ENCODE data around the gene MILR1. TPM values are rescaled to one million over a fixed set of nuclear protein-coding genes. Genes with fewer than 3 reads are reported as not detected.
A peak's percentile ranks its signal among the peaks of the same experiment; 100 is the strongest.
"Not testable (repeated sequence)": the region's sequence is repeated elsewhere in the genome, so short reads cannot be mapped to it uniquely, and the experiment has no call there.

MILR1 gene
- total RNA-seq, 1 donor from 2014 or later, result 13.5 TPM

DNA sequence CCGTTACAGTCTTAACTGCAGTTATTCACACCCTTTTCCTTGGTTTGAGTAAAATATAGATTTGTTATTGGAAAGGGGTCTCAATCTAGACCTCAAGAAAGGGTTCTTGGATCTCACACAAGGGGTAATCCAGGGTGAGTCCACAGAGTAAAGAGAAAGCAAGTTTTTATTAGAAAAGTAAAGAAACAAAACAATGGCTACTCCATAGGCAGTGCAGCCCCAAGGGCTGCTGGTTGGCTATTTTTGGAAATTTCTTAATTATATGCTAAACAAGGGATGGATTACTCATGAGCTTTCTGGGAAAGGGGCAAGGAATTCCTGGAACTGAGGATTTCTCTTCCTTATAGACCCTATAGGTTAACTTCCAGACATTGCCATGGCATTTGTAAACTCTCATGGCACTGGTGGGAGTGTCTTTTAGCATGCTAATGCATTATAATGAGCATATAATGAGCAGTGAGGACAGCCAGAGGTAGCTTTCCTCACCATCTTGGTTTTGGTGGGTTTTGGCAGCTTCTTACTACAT, 24.5 kb upstream of the MILR1 start:
- intact Hi-C loops (cut with DNase I), result no loop called here
- ATAC-seq (no peak), DNase-seq (ENCODE audit: low spot score) (no peak)

DNA sequence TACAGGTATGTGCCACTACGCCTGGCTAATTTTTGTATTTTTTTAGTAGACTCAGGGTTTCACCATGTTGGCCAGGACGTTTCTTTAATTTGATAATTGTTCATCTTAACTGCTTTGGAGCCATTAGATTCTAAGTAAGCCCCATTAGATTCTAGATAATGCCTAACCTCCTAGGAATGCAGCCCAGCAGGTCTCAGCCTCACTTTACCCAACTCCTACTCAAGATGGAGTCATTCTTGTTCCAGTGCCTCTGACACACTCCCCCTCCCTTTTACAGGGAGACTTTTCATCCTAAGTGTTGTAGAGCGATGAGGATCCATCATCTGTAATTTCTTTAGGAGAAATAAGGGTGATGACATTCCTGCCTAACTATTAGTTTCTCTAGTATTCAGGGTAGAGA, 23.7 kb upstream of the MILR1 start:
- intact Hi-C loops (cut with DNase I), result no loop called here
- DNase-seq (ENCODE audit: low spot score) (no peak), ATAC-seq (no peak)

DNA sequence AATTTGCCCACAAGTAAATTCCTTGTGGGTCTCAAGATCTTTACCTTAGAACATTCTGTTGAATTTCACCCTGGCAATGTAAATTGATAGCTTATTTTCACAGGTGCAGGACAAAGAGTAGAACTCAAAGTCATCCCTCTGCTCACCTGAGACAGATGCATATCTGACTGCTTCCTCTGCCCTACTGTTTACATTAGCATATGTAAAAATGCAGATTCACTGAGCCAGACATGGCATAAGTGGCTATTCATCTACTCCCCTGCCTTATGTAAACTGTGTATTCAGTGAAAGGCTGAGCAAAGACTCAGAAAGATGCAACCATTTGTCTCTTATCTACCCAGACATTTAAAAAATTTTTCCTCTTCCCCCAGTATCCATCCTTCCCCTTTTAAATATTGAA, 22.3 kb upstream of the MILR1 start:
- DNase-seq (ENCODE audit: low spot score), result no peak
- intact Hi-C loops (cut with DNase I), result no loop called here

DNA sequence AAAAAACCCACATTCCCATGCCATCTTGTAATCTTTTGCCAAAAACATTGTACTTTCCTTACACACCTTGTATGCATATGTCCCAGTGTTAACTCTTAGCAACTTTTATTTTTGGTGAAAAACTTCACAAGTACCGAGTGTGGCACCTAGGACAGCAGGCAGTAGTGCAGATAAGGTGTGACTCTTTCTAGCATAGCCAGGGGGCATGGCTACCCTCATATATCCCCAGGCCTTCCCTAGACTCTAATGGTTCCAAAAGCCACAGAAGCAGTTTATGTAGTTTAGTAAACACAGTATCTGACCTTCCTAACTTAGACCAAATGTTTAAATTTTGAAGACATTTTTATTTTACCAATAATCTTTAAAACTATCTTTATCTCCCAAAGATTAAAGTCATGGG, 20.5 kb upstream of the MILR1 start:
- DNase-seq (ENCODE audit: low spot score) (no peak), ATAC-seq (no peak)
- intact Hi-C loops (cut with DNase I), result no loop called here

More for the DNA sequence above, 22.3 kb upstream of the MILR1 start:
- ATAC-seq, result no peak

DNA sequence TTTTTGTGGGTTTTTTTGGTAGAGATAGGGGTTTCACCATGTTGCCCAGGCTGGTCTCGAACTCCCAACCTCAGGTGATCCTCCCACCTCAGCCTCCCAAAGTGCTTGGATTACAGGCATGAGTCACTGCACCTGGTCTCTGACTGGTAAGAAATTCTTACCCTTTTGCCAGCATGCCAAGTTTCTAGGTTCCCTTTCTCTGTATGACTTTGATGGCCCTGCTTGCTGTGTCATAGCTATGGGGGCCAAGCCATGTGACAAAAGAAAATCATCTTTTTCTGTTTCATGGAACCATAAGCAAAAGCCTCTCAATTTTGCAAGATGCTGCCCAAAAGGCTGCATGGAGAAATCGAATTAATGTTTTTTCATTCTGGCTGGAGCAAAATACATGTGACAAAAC, 18.9 kb upstream of the MILR1 start:
- DNase-seq (ENCODE audit: low spot score); ATAC-seq; intact Hi-C loops (cut with DNase I): not testable (repeated sequence)

DNA sequence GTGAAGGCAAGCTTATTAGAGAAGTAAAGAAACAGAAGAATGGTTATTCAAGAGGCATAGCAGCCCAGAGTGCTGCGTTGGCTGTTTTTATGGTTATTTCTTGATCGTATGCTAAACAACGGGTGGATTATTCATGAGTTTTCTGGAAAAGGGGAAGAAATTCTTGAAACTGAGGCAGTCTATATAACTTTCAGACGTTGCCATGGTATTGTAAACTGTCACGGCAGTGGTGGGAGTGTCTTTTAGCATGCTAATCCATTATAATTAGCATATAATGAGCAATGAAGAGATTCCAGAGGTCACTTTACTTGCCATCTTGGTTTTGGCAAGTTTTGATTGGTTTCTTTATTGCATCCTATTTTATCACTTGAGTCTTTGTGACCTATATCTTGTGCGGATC, 17.4 kb upstream of the MILR1 start:
- ATAC-seq, result no peak
- intact Hi-C loops (cut with DNase I), result no loop called here

DNA sequence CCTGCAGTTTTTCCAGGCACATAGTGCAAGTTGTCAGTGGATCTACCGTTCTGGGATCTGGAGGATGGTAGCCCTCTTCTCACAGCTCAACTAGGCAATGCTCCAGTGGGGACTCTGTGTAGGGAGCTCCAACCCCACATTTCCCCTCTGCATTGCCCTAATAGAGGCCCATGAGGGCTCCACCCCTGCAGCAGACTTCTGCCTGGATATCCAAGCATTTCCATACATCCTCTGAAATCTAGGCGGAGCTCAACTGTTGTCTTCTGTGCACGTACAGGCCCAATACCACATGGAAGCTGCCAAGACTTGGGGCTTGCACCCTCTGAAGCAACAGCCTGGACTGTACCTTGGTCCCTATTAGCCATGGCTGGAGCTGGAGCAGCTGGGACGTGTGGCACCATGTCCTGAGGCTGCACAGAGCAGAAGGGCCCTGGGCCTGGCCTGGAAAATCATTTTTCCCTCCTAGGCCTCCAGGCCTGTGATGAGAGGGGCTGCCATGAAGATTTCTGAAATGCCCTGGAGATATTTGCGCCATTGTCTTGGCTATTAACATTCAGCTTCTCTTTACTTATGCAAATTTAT, 10.9 kb upstream of the MILR1 start:
- intact Hi-C loops (cut with DNase I), result no loop called here
- ATAC-seq (no peak), DNase-seq (ENCODE audit: low spot score) (no peak)

More for the DNA sequence above, 17.4 kb upstream of the MILR1 start:
- no peak for DNase-seq (ENCODE audit: low spot score)

DNA sequence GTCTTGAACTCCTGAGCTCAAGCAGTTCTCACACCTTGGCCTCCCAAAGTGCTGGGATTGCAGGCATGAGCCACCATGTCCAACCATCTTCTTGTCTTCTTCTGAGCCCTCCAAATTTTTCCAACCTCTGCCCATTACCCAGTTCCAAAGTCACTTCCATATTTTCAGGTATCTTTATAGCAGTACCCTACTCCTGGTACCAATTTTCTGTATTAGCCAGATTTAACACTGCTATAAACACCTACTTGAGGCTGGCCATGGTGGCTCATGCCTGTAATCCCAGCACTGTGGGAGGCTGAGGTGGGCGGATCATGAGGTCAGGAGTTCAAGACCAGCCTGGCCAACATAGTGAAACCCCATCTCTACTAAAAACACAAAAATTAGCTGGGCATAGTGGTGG, 9.4 kb upstream of the MILR1 start:
- DNase-seq (ENCODE audit: low spot score); ATAC-seq; intact Hi-C loops (cut with DNase I): not testable (repeated sequence)

DNA sequence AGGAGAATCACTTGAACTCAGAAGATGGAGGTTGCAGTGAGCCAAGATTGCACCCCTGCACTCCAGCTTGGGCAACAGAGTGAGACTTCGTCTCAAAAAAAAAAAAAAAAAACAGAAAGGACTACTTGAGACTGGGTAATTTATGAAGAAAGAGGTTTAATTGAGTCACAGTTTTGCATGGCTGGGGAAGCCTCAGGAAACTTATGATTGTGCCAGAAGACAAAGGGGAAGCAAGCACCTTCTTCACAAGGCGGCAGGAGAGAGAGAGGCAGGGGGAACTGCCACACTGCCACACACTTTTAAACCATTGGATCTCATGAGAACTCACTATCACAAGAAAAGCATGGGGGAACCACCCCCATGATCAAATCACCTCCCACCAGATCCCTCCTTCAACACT, 9.0 kb upstream of the MILR1 start:
- no peak for ATAC-seq
- no peak for DNase-seq (ENCODE audit: low spot score)
- intact Hi-C loops (cut with DNase I), result no loop called here

DNA sequence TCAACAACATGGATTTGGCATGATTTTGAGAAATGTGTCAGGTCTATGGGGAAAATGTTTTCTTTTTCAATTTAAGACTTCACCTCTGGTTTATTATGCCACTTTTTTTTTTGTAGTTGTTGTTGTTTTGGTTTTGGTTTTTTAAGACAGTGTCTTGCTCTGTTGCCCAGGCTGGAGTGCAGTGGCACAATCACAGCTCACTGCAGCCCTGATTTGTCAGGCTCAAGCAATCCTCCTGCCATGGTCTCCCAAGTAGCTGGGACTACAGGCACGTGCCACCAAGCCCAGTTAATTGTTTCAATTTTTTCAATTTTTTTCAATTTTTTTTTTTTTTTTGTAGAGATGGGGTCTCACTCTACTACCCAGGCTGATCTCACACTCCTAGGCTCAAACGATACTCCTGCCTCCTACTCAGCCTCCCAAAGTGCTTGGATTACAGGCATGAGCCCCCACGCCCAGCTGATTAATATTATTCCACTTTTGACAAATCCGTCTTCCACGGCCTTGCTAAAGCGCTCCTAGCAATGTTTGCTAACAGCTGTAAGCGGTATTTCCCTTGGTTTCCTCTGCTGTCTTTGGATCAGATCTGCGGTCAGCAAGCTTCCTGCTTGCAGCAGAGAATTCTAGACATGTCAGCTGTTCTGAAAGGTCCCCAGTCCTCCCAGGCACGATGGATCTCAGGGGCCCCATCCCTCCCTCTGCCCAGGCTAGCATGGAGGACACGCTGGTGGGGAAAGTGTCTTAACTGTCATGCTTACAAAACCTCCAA, 7.0 kb upstream of the MILR1 start:
- intact Hi-C loops (cut with DNase I), result no loop called here
- ATAC-seq, result peak; percentile 88
- no peak for DNase-seq (ENCODE audit: low spot score)

DNA sequence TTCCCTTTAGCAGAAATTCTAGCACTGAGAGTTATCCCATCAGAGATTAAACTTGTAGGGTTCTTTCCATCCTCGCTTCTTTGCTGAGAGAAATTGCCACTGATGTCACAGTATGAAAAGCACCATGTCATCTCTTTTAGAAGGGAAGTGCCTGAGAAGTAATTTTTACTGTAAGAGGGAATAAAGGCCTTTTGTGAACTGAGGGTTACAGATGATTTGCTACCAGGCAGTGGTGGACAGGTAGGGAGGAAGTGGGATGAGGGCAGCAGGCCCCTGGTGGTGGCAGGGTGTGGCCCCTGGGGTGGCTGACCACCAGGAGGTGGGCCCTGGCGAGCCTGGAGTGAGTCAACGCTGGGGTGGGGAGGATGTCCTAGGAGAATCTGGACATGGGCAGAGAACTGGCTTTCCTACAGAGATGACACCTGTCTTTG, 6.4 kb upstream of the MILR1 start:
- ATAC-seq (peak; percentile 67), DNase-seq (ENCODE audit: low spot score) (no peak)
- intact Hi-C loops (cut with DNase I), result no loop called here

DNA sequence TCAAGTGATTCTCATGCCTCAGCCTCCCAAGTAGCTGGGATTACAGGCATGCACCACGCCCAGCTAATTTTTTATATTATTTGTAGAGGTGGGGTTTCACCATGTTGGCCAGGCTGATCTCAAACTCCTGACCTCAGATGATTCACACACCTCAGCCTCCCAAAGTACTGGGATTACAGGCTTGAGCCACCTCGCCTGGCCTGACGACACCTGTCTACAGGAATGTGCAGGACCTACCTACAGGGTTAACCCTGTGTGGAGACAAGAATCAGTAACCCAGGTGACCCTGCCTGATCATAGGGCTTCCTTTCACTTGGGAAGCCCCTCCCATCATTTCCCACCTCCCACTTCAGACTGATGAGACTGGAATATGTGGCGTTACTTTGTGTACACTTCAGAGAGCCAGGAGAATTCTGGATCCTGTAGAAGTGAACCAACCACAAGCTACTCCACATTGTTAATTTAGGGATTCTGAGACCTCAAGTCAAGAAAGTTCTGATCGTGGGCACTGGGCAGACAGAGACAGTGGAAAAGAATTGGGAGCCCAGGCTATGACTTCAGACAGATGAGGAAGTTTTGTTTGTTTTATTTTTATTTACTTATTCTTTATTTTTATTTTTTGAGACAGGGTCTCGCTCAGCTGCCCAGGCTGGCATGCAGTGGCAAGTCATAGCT, 5.7 kb upstream of the MILR1 start:
- intact Hi-C loops (cut with DNase I), result no loop called here
- peak; percentile 11 for ATAC-seq
- no peak for DNase-seq (ENCODE audit: low spot score)

DNA sequence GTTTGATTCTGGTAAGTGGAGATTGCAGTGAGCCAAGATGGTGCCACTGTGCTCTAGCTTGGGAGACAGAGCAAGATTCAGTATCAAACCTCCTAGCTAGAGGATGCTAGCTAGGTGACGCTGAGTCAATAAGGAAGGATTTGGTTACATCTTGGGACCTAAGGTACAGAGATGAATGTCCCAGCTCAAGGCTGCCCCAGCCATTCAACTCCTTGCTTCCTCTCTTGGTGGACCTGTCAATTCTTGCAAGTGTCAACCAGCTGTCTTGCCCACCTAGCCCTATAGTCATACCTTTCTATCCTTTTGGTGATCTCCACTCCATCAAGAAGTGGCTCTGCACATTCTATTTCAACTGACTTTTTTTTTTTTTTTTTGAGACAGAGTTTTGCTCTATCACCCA, 1.4 kb upstream of the MILR1 start:
- intact Hi-C loops (cut with DNase I), result no loop called here
- no peak for DNase-seq (ENCODE audit: low spot score)
- no peak for ATAC-seq

DNA sequence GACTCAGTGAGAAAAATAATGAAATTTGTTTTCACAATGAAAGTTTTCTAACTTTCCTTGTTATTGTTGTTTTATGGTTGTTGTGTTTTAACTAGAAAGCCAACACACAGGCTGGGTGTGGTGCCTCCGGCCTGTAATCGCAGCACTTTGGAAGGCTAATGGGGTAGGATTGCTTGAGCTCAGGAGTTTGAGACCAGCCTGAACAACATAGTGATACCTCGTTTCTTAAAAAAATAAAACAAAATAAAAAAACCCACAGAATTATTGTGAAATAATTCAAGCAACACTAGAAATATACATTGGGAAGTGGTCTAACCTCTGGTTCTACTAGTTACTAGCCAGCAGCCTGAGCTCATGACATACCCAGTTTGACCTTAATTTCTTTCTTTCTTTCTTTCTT, 630 bp downstream of the MILR1 start:
- peak; percentile 55 for ATAC-seq
- no peak for DNase-seq (ENCODE audit: low spot score)
- intact Hi-C loops (cut with DNase I), result no loop called here

DNA sequence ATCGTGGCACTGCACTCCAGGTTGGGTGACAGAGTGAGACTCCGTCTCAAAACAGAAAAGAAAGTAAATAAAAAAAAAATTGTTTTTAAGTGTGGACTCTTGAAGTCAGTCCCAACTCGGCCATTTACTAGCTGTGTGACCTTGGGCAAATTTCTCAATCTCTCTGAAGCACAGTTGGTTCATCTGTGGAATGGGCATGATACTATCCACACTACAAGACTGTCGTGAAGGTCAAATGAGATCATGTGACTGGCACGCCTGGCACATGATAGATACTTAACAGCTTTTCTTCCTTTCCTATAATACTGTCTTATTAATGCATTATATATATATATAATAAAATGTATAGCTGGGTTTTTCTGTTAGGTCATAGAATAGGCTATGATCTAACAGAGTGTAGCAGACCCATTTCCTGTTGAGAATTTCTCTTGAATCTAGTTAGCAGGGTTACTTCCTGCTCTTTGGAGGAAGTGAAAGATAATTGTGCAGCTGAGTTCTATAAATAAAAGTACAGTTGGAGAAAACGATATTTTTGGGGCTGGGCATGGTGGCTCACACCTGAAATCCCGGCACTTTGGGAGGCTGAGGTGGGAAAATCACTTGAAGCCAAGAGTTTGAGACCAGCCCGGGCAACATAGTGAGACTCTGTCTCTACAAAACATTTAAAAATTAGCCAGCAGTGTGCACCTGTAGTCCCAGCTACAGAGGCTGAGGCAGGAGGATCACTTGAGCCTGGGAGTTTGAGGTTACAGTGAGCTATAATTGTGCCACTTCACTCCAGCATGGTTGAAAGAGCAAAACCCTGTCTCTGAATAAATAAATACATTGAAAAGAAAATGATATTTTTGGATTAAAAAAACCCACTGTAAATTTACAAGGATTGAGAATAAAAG, 7.3 kb downstream of the MILR1 start:
- ATAC-seq (peak; percentile 50), DNase-seq (ENCODE audit: low spot score) (no peak)
- intact Hi-C loops (cut with DNase I), result no loop called here

DNA sequence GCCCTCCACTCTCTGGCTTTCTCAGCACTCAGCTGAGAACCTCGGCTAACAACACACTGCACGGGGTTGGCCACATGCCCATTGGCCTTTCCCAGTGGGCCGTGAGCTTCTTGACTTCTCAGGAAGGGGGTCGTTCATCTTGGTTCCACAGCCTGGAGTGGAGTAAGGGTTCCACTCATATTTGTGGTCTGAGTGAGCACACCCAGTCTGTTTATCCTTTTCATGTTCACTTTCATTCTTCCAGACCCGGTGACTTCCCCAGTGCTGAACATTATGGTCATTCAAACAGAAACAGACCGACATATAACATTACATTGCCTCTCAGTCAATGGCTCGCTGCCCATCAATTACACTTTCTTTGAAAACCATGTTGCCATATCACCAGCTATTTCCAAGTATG, 8.2 kb downstream of the MILR1 start:
- ATAC-seq (peak; percentile 44), DNase-seq (ENCODE audit: low spot score) (peak; percentile 61)
- intact Hi-C loops (cut with DNase I), result no loop called here

DNA sequence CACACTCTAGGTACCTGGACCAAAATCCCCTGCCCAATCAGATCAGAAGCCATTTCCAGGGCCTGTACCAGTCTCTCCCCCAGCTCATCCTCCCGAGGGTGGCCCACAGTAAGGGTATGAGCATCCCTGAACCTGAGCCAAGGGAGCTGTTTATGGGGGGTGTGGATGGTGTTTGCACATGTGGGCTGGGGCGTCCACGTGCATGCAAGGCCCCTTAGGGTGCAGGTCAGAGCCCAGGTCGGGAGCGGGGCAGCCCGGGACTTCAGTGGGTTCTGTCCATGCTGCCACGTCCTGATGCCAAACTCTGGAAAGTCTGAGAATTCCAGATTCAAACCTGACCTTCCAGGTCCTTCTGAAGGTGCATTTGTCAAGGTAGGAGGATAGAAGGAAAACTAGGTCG, 9.8 kb downstream of the MILR1 start:
- ATAC-seq, result no peak
- intact Hi-C loops (cut with DNase I), result no loop called here
- DNase-seq (ENCODE audit: low spot score), result no peak

DNA sequence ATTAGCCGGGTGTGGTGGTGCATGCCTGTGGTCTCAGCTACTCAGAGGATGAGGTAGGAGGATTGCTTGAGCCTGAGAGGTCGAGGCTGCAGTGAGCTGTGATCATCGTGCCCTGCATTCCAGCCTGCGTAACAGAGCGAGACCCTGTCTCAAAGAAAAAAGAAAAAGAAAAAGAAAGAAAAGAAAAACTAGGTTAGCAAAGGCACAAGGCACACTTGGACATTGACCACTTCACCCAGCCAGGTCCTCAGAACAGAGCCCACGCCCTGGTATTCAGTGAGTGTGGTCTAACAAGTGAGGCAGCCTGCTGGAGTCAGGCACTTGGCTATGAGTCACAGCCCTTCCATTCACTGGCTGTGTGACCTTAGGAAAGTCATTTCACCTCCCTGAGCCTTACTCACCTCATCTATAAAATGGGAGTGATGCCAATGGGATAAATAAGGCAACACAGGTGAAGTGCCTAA, 10.4 kb downstream of the MILR1 start:
- intact Hi-C loops (cut with DNase I), result no loop called here
- DNase-seq (ENCODE audit: low spot score), result no peak
- no peak for ATAC-seq

DNA sequence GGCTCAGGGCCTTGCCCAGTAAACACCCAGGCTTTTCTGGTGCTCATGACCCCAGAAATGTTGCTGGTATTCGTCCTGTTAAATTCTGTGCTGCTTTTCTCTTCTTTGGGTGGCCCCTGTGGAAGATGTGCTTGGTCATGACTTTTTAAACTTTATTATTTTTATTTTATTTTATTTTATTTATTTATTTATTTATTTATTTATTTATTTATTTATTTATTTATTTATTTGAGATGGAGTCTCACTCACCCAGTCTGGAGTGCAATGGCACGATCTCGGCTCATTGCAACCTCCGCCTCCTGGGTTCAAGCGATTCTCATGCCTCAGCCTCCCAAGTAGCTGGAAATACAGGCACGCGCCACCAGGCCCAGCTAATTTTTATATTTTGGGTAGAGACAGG, 10.9 kb downstream of the MILR1 start:
- not testable (repeated sequence) for DNase-seq (ENCODE audit: low spot score)

More for the DNA sequence above, 10.9 kb downstream of the MILR1 start:
- intact Hi-C loops (cut with DNase I); ATAC-seq: not testable (repeated sequence)
